ENCODE data around the gene SMG6. TPM values are rescaled to one million over a fixed set of nuclear protein-coding genes. Genes with fewer than 3 reads are reported as not detected.

The SMG6 gene
- total and polyA plus RNA-seq, 8 donors: 8.4 to 19.8 (median 12.1) TPM

DNA sequence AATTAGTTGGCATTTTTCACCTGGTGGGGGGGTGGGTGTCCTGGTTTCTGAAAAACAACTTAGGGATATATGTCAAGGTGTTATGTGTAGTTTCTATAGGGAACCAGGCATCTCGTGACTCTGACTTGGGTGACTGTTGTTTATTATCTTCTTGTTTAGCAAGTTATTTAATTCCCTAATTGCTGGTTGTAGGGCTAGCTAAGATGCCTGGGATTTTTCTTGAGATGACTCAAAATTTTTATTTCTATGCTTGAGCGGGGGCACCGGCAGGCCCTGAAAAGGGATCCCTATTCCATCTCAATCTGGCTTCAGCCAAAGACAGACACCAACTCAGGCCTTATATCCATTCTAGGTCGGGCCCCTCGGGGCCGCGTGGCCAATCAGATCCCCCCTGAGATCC lies 270.4 kb downstream of the SMG6 start:
- H3K36me3 ChIP-seq: peaks cover 0 to 29% (median 11%) of the 10 kb centered on the region in 3 donors
- H3K27me3 ChIP-seq: no peaks in the 10 kb centered on the region
- no peak overlapping the region for H3K4me3 ChIP-seq
- 92% methylated on average over 7 of the region's 7 CpGs for WGBS, 2 donors
- intact Hi-C loops (cut with DNase I): loop anchor here in 1 of 3 donors (10.0 kb wide), 1 partner anchor 118 kb away; no protein-coding TSS in a partner anchor
- H3K4me1 ChIP-seq: peaks cover 5 to 10% (median 6%) of the 10 kb centered on the region in 3 donors
- no peak for DNase-seq
- no peak for FAIRE-seq
- no peak overlapping the region for H3K27ac ChIP-seq
- TF ChIP-seq, protein P1, sequence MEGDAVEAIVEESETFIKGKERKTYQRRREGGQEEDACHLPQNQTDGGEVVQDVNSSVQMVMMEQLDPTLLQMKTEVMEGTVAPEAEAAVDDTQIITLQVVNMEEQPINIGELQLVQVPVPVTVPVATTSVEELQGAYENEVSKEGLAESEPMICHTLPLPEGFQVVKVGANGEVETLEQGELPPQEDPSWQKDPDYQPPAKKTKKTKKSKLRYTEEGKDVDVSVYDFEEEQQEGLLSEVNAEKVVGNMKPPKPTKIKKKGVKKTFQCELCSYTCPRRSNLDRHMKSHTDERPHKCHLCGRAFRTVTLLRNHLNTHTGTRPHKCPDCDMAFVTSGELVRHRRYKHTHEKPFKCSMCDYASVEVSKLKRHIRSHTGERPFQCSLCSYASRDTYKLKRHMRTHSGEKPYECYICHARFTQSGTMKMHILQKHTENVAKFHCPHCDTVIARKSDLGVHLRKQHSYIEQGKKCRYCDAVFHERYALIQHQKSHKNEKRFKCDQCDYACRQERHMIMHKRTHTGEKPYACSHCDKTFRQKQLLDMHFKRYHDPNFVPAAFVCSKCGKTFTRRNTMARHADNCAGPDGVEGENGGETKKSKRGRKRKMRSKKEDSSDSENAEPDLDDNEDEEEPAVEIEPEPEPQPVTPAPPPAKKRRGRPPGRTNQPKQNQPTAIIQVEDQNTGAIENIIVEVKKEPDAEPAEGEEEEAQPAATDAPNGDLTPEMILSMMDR (IDR thresholded peaks at IDR 0.05): no peak
- no peak for ATAC-seq
- no peaks in the 10 kb centered on the region for H3K9me3 ChIP-seq

DNA sequence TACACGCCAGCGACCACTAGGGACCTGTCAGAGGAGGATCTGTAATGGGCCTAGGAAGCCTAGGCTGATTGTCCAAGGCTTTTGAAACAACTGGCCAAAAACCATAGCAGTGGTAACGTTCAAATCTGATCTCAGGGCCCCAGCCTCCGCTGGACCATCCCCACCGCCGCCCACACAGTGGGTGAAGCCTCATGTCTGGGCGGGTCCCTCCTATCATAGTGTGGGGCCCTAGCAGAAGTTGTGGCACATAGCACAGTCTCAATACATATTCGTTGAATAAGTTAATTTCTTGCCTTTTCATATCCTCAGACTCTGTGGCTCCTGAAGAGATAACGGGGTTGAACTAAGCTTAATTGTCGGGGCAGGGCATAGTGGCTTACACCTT lies 272.8 kb downstream of the SMG6 start:
- Histone ChIP-seq H3K27me3 (no peaks in the 10 kb centered on the region), H3K36me3 (peaks cover 0 to 8% (median 0%) of the 10 kb centered on the region in 3 donors), H3K27ac (peak overlapping the region in 1 of 4 donors; percentile 55), H3K4me1 (peaks cover 5 to 10% (median 6%) of the 10 kb centered on the region in 3 donors), H3K9me3 (no peaks in the 10 kb centered on the region), H3K4me3 (peak overlapping the region; percentile 96 to 100 (median 98))
- DNase-seq (peak in 1 of 6 donors; percentile 62), FAIRE-seq (no peak), ATAC-seq (no peak)
- TF ChIP-seq, protein P1 (IDR thresholded peaks at IDR 0.05): peak in 1 of 4 donors; percentile 15
- WGBS, 2 donors: 12 to 14% methylated on average over 10 of the region's 10 CpGs
- intact Hi-C loops (cut with DNase I): loop anchor here in 1 of 3 donors (10.0 kb wide), 1 partner anchor 116 kb away; no protein-coding TSS in a partner anchor

DNA sequence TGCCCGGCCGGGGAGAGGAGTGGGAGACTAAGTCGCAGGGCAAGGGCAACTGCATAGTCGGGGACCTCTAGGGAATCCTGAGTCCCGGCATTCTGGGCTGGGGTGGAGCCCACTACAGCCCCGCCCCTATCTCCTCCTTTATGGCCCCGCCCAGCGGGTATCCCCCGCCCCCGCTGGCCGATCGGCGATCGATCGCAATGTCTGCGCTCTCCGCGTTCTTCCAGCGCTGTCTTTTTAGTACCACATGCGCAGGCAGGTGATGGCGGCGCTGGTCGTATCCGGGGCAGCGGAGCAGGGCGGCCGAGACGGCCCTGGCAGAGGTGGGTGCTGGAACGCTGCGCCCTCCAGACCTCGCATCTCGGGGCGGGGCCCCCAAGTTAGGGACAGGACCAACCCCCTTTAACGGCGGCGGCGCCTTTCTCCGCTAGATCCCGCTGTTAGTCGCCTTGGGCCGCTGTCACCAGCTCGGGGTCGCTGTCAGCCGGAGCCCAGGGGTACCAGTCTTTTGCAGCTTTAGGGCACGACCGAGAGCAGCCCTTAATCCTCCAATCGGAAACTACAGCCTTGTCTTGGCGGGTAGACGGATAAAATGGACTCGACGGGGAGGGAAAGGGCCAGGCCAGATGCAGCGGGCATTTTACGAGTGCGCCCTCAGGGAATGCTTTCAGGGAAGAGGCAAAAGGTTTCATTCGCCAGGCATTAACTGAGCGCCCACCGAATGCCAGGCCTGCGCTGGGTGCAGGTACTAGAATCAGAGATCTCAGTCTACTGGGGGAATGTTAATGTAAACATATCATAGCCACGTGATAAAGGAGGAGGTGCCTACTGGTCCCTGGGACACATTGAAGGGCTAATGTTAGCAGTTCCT lies 273.4 kb downstream of the SMG6 start, which contains the start of gene DPH1:
Gene DPH1 (plus strand): TSS at position 243 of the 868 bp plus-strand sequence. CDS start 17 bp downstream, at position 260.
- peak within 1 kb of the TSS in 3 of 4 donors; percentile 24 to 55 (median 45) for H3K27ac ChIP-seq
- intact Hi-C loops (cut with DNase I): loop anchor here (5.0 to 10.0 kb wide), 3 partner anchors 115 to 123 kb away; no protein-coding TSS in a partner anchor
- peak; percentile 84 to 96 (median 92) for DNase-seq
- peaks cover 0 to 6% (median 0%) of the 10 kb centered on the region in 3 donors for H3K36me3 ChIP-seq
- no peak for FAIRE-seq
- TF ChIP-seq, protein P1 (IDR thresholded peaks at IDR 0.05): peak in 1 of 4 donors; percentile 11
- ATAC-seq: peak; percentile 87 to 92 (median 88)
- no peaks in the 10 kb centered on the region for H3K27me3 ChIP-seq
- 1% methylated on average over 59 of the region's 59 CpGs for WGBS, 2 donors
- peak within 1 kb of the TSS; percentile 96 to 100 (median 98) for H3K4me3 ChIP-seq
- H3K9me3 ChIP-seq: no peaks in the 10 kb centered on the region
- H3K4me1 ChIP-seq: peaks cover 5 to 13% (median 6%) of the 10 kb centered on the region in 3 donors

DNA sequence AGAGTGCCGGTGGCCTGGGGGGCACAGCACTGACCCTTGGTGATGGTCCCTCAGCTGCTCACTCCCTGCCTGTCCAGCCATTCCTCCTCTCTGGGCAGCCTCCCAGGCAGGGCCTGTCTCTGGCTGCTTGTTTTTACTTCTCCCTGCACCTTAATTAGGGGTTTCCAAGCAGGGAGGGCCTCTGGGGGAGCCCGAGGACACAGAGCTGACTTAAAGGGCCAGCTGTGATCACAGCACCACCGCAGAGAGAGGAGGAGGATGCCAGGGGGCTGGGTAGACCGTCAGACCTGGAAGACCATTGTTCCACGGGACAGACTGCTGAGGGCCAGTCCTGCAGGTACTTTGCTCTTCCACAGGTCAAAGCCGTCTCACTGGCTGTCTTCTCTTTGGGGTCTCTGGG lies 274.8 kb downstream of the SMG6 start:
- no peaks in the 10 kb centered on the region for H3K9me3 ChIP-seq
- DNase-seq: no peak
- intact Hi-C loops (cut with DNase I): loop anchor here in 2 of 3 donors (5.0 kb wide), 2 partner anchors 116 to 121 kb away; no protein-coding TSS in a partner anchor
- WGBS, 2 donors: 56 to 59% methylated on average over 6 of the region's 6 CpGs
- no peak overlapping the region for H3K4me3 ChIP-seq
- H3K36me3 ChIP-seq: peaks cover 0 to 3% (median 0%) of the 10 kb centered on the region in 3 donors
- H3K27me3 ChIP-seq: no peaks in the 10 kb centered on the region
- peaks cover 5 to 19% (median 6%) of the 10 kb centered on the region in 3 donors for H3K4me1 ChIP-seq
- no peak for ATAC-seq
- no peak for FAIRE-seq
- H3K27ac ChIP-seq: no peak overlapping the region
- TF ChIP-seq, protein P1 (IDR thresholded peaks at IDR 0.05): no peak
